ENCODE data around the gene MEF2C. TPM values are rescaled to one million over a fixed set of nuclear protein-coding genes. Genes with fewer than 3 reads are reported as not detected.

The MEF2C gene
- total and polyA plus RNA-seq, 4 experiments from 2014 or later: 0.12 to 1.0 (median 0.28) TPM

GRCh38 chr5:88671505-88672499 lies 211.2 kb downstream of the MEF2C start:
- DNase-seq: no peak

GRCh38 chr5:88671106-88671504 lies 211.9 kb downstream of the MEF2C start:
- Mint-ChIP-seq H3K27ac (no peak overlapping the region), H3K9me3 (peaks cover 0 to 55% (median 27%) of the 10 kb centered on the region in 8 donors), H3K36me3 (peaks cover 0 to 10% of the 10 kb centered on the region in 2 donors), H3K4me3 (no peak overlapping the region), H3K27me3 (peaks cover 72 to 74% of the 10 kb centered on the region in 2 donors), H3K4me1 (peaks cover 28 to 52% (median 39%) of the 10 kb centered on the region in 4 donors)
- Histone ChIP-seq H3K9me3 (ENCODE audit: control insufficient read depth in 1 of 2, low read length in 2 of 2) (no peaks in the 10 kb centered on the region), H3K36me3 (ENCODE audit: insufficient read depth, low read length) (no peaks in the 10 kb centered on the region), H3K4me1 (ENCODE audit: insufficient read depth, low read length) (peaks cover 36% of the 10 kb centered on the region), H3K4me3 (ENCODE audit: low read length in 2 of 2) (no peak overlapping the region), H3K27me3 (ENCODE audit: insufficient read depth, low read length) (peaks cover 73% of the 10 kb centered on the region), H3K27ac (ENCODE audit: low read depth, low read length) (no peak overlapping the region)
- no peak for DNase-seq
- CTCF ChIA-PET (ENCODE audit: partially characterized antibody): no interaction called here
- POLR2A ChIA-PET (ENCODE audit: partially characterized antibody): no interaction called here
- intact Hi-C loops (cut with micrococcal nuclease): no loop called here

More at GRCh38 chr5:88671505-88672499, 211.2 kb downstream of the MEF2C start:
- POLR2A ChIA-PET (ENCODE audit: partially characterized antibody): no interaction called here
- Histone ChIP-seq H3K4me1 (ENCODE audit: insufficient read depth, low read length) (peaks cover 30% of the 10 kb centered on the region), H3K36me3 (ENCODE audit: insufficient read depth, low read length) (no peaks in the 10 kb centered on the region), H3K27me3 (ENCODE audit: insufficient read depth, low read length) (peaks cover 73% of the 10 kb centered on the region), H3K4me3 (ENCODE audit: low read length in 2 of 2) (no peak overlapping the region), H3K9me3 (ENCODE audit: control insufficient read depth in 1 of 2, low read length in 2 of 2) (no peaks in the 10 kb centered on the region), H3K27ac (ENCODE audit: low read depth, low read length) (no peak overlapping the region)
- Mint-ChIP-seq H3K9me3 (peaks cover 0 to 54% (median 29%) of the 10 kb centered on the region in 8 donors), H3K27me3 (peaks cover 70 to 72% of the 10 kb centered on the region in 2 donors), H3K4me3 (peak overlapping the region in 4 of 8 donors; percentile 30 to 62 (median 39)), H3K4me1 (peaks cover 24 to 50% (median 37%) of the 10 kb centered on the region in 4 donors), H3K36me3 (peaks cover 0 to 10% of the 10 kb centered on the region in 2 donors), H3K27ac (peak overlapping the region in 3 of 7 donors; percentile 41 to 80 (median 68))
- CTCF ChIA-PET (ENCODE audit: partially characterized antibody): interaction anchor here (1.3 to 1.9 kb wide), 2 partner anchors 9 to 19 kb away, joined by 3 to 7 read pairs; no protein-coding TSS in a partner anchor
- intact Hi-C loops (cut with micrococcal nuclease): no loop called here

GRCh38 chr5:88670461-88670860 lies 212.5 kb downstream of the MEF2C start:
- intact Hi-C loops (cut with micrococcal nuclease): no loop called here
- ChIA-PET POLR2A (ENCODE audit: partially characterized antibody) (no interaction called here), CTCF (ENCODE audit: partially characterized antibody) (no interaction called here)
- Histone ChIP-seq H3K4me1 (ENCODE audit: insufficient read depth, low read length) (peaks cover 36% of the 10 kb centered on the region), H3K27ac (ENCODE audit: low read depth, low read length) (no peak overlapping the region), H3K27me3 (ENCODE audit: insufficient read depth, low read length) (peaks cover 75% of the 10 kb centered on the region), H3K36me3 (ENCODE audit: insufficient read depth, low read length) (no peaks in the 10 kb centered on the region), H3K9me3 (ENCODE audit: control insufficient read depth in 1 of 2, low read length in 2 of 2) (no peaks in the 10 kb centered on the region), H3K4me3 (ENCODE audit: low read length in 2 of 2) (no peak overlapping the region)
- peaks cover 26 to 52% (median 40%) of the 10 kb centered on the region in 4 donors for H3K4me1 Mint-ChIP-seq
- no peak for DNase-seq
- H3K27ac Mint-ChIP-seq: no peak overlapping the region
- H3K4me3 Mint-ChIP-seq: no peak overlapping the region
- peaks cover 74 to 76% of the 10 kb centered on the region in 2 donors for H3K27me3 Mint-ChIP-seq
- peaks cover 0 to 55% (median 28%) of the 10 kb centered on the region in 8 donors for H3K9me3 Mint-ChIP-seq
- peaks cover 0 to 9% of the 10 kb centered on the region in 2 donors for H3K36me3 Mint-ChIP-seq

- Histone ChIP-seq H3K9me3 (ENCODE audit: control insufficient read depth in 1 of 2, low read length in 2 of 2) (no peaks in the 10 kb centered on the region), H3K36me3 (ENCODE audit: insufficient read depth, low read length) (no peaks in the 10 kb centered on the region), H3K27me3 (ENCODE audit: insufficient read depth, low read length) (peaks cover 80% of the 10 kb centered on the region), H3K4me1 (ENCODE audit: insufficient read depth, low read length) (peaks cover 28% of the 10 kb centered on the region), H3K27ac (ENCODE audit: low read depth, low read length) (no peak overlapping the region), H3K4me3 (ENCODE audit: low read length in 2 of 2) (no peak overlapping the region)
- H3K4me3 Mint-ChIP-seq: no peak overlapping the region
- H3K27ac Mint-ChIP-seq: no peak overlapping the region
- peaks cover 22 to 44% (median 34%) of the 10 kb centered on the region in 4 donors for H3K4me1 Mint-ChIP-seq
- DNase-seq: no peak
- intact Hi-C loops (cut with micrococcal nuclease): no loop called here
- peaks cover 72 to 80% of the 10 kb centered on the region in 2 donors for H3K27me3 Mint-ChIP-seq
- CTCF ChIA-PET (ENCODE audit: partially characterized antibody): interaction anchor here (1.3 kb wide), 1 partner anchor 12 kb away, joined by 3 read pairs; no protein-coding TSS in a partner anchor
- POLR2A ChIA-PET (ENCODE audit: partially characterized antibody): no interaction called here
- H3K36me3 Mint-ChIP-seq: peaks cover 0 to 5% of the 10 kb centered on the region in 2 donors
- H3K9me3 Mint-ChIP-seq: peaks cover 0 to 55% (median 29%) of the 10 kb centered on the region in 8 donors
Observed at GRCh38 chr5:88669371-88670050, 213.5 kb downstream of the MEF2C start.

- peaks cover 78% of the 10 kb centered on the region for H3K27me3 ChIP-seq (ENCODE audit: insufficient read depth, low read length)
- no peak for DNase-seq
- H3K9me3 Mint-ChIP-seq: peaks cover 0 to 59% (median 32%) of the 10 kb centered on the region in 8 donors
Observed at GRCh38 chr5:88667496-88668201, 215.3 kb downstream of the MEF2C start.

More at GRCh38 chr5:88667496-88668201, 215.3 kb downstream of the MEF2C start:
- intact Hi-C loops (cut with micrococcal nuclease): no loop called here
- Mint-ChIP-seq H3K4me3 (peak overlapping the region in 7 of 8 donors; percentile 23 to 91 (median 84)), H3K4me1 (peaks cover 22 to 34% (median 28%) of the 10 kb centered on the region in 4 donors), H3K27me3 (peaks cover 76 to 85% of the 10 kb centered on the region in 2 donors), H3K36me3 (peaks cover 0 to 1% of the 10 kb centered on the region in 2 donors), H3K27ac (no peak overlapping the region)
- POLR2A ChIA-PET (ENCODE audit: partially characterized antibody): no interaction called here
- Histone ChIP-seq H3K4me1 (ENCODE audit: insufficient read depth, low read length) (peaks cover 28% of the 10 kb centered on the region), H3K27ac (ENCODE audit: low read depth, low read length) (no peak overlapping the region), H3K9me3 (ENCODE audit: control insufficient read depth in 1 of 2, low read length in 2 of 2) (no peaks in the 10 kb centered on the region), H3K36me3 (ENCODE audit: insufficient read depth, low read length) (no peaks in the 10 kb centered on the region), H3K4me3 (ENCODE audit: low read length in 2 of 2) (no peak overlapping the region)
- CTCF ChIA-PET (ENCODE audit: partially characterized antibody): interaction anchor here (1.2 to 1.4 kb wide), 2 partner anchors 8 to 14 kb away, joined by 3 to 4 read pairs; no protein-coding TSS in a partner anchor
